Measurements from ENCODE around the gene PLA2G4B. TPM values are rescaled to one million over a fixed set of nuclear protein-coding genes. Genes with fewer than 3 reads are reported as not detected.

PLA2G4B gene
- total RNA-seq, 1 experiment from 2014 or later, result 3.7 TPM

GRCh38 chr15:41890050-41890690, 51.5 kb downstream of the PLA2G4B start:
- Histone ChIP-seq H2BK120ac (ENCODE audit: low read depth, low read length, poor library complexity, severe bottlenecking) (no peak overlapping the region), H3K23me2 (ENCODE audit: insufficient read length, low read depth, low read length, poor library complexity, severe bottlenecking) (no peaks in the 10 kb centered on the region), H3K9ac (ENCODE audit: extremely low read depth, insufficient read length, low read length) (no peak overlapping the region), H3K27ac (ENCODE audit: insufficient read length, low read depth, low read length) (no peak overlapping the region), H2AK5ac (ENCODE audit: insufficient read length, low read length) (no peak overlapping the region), H3K79me1 (ENCODE audit: insufficient read depth, low read depth, low read length, poor library complexity, severe bottlenecking) (no peaks in the 10 kb centered on the region), H4K5ac (ENCODE audit: insufficient read length, low read depth, low read length) (no peak overlapping the region), H3T11ph (ENCODE audit: low read length) (no peak overlapping the region), H3K14ac (ENCODE audit: insufficient read depth, low read length) (no peak overlapping the region; the same call in 1 of the 2 replicates), H3K9me3 (ENCODE audit: control insufficient read depth, low read depth, low read length) (no peaks in the 10 kb centered on the region), H3K79me2 (ENCODE audit: insufficient read depth, low read length) (no peaks in the 10 kb centered on the region), H4K8ac (replicated peaks; ENCODE audit: insufficient read length, low read depth, low read length) (no peak overlapping the region), H3K4me1 (ENCODE audit: insufficient read depth, low read length) (no peaks in the 10 kb centered on the region), H2BK15ac (ENCODE audit: low read depth, low read length) (no peak overlapping the region), H3K56ac (ENCODE audit: insufficient read length, low read depth, low read length) (no peak overlapping the region), H4K20me1 (ENCODE audit: control insufficient read depth, insufficient read depth, insufficient read length) (no peaks in the 10 kb centered on the region), H3K23ac (ENCODE audit: insufficient read length, low read depth, low read length) (no peak overlapping the region), H3K27me3 (ENCODE audit: insufficient read depth, low read length) (no peaks in the 10 kb centered on the region), H4K91ac (ENCODE audit: insufficient read length, low read depth, low read length) (no peak overlapping the region), H3K18ac (ENCODE audit: insufficient read length, low read depth, low read length) (no peak overlapping the region), H2AFZ (ENCODE audit: low read length) (no peak overlapping the region), H3K4ac (ENCODE audit: low read depth, low read length) (no peak overlapping the region), H2BK5ac (ENCODE audit: insufficient read length, low read length) (no peak overlapping the region), H3K4me2 (ENCODE audit: insufficient read depth, insufficient read length, low read length) (no peak overlapping the region), H2BK20ac (ENCODE audit: low read depth, low read length, poor library complexity, severe bottlenecking) (no peak overlapping the region), H2BK12ac (ENCODE audit: insufficient read length, low read depth, low read length) (no peak overlapping the region)
- TF ChIP-seq CTCF (conservative IDR thresholded peaks at IDR 0.05), result no peak
- no peak for DNase-seq
- Mint-ChIP-seq H3K4me1 (peaks cover 11 to 14% of the 10 kb centered on the region in 2 experiments), H3K36me3 (ENCODE audit: insufficient read depth in 1 of 3, low read depth in 3 of 3) (no peaks in the 10 kb centered on the region; a peak in 1 of 7 replicates), H3K27me3 (ENCODE audit: low read depth) (peaks cover 1% of the 10 kb centered on the region; the same call in 1 of the 2 replicates), H3K9me3 (no peaks in the 10 kb centered on the region; a peak in 1 of 5 replicates), H3K4me3 (no peak overlapping the region), H3K27ac (no peak overlapping the region)
- WGBS (ENCODE audit: extremely low coverage, insufficient read length, low lambda C conversion rate), result no CpG with 5 or more reads among the region's 6 CpGs
